HG03064 (cell line): Measurements from ENCODE around the gene EXOC3L4.
"Not testable (repeated sequence)": the region's sequence is repeated elsewhere in the genome, so short reads cannot be mapped to it uniquely, and the experiment has no call there.

Experiments used
- ATAC-seq: cut with Tn5 transposase; IDR thresholded peaks from one replicate; pipeline ENCODE4 v1.9.1; 2021; ENCODE audit warnings: low read depth; ENCODE audit not compliant: unreplicated experiment

EXOC3L4 gene

GRCh38 chr14:103094406-103095209 lies at the start of gene EXOC3L4:
TSS of gene EXOC3L4 (plus strand) at chr14:103094725. CDS start at chr14:103100220, 5,495 bp downstream.
- no peak for ATAC-seq

GRCh38 chr14:103045371-103045869 lies 49.1 kb upstream of the EXOC3L4 start:
- peak; percentile 57 for ATAC-seq

GRCh38 chr14:103047453-103047852 lies 47.1 kb upstream of the EXOC3L4 start:
- ATAC-seq: not testable (repeated sequence)

- ATAC-seq: no peak
Observed at GRCh38 chr14:103050935-103051334, 43.6 kb upstream of the EXOC3L4 start.

GRCh38 chr14:103052407-103052806 lies 42.1 kb upstream of the EXOC3L4 start:
- ATAC-seq: no peak

GRCh38 chr14:103055695-103056094 lies 38.8 kb upstream of the EXOC3L4 start:
- ATAC-seq: no peak

- no peak for ATAC-seq
Observed at GRCh38 chr14:103056322-103057027, 38.0 kb upstream of the EXOC3L4 start.

- ATAC-seq: no peak
Observed at GRCh38 chr14:103057028-103057371, 37.5 kb upstream of the EXOC3L4 start.

GRCh38 chr14:103057372-103058163 lies 37.0 kb upstream of the EXOC3L4 start, which contains the start of gene CDC42BPB:
TSS of gene CDC42BPB (minus strand) at chr14:103057549. CDS start at chr14:103057173, 376 bp downstream.
- ATAC-seq: peak; percentile 73

GRCh38 chr14:103058164-103059055 lies 36.1 kb upstream of the EXOC3L4 start:
- ATAC-seq: no peak

- ATAC-seq: no peak
Observed at GRCh38 chr14:103059556-103059955, 35.0 kb upstream of the EXOC3L4 start.

GRCh38 chr14:103061482-103061976 lies 33.0 kb upstream of the EXOC3L4 start:
- no peak for ATAC-seq

- no peak for ATAC-seq
Observed at GRCh38 chr14:103064436-103064835, 30.1 kb upstream of the EXOC3L4 start.

GRCh38 chr14:103064978-103065377 lies 29.5 kb upstream of the EXOC3L4 start:
- no peak for ATAC-seq

GRCh38 chr14:103065861-103066260 lies 28.7 kb upstream of the EXOC3L4 start:
- no peak for ATAC-seq

- ATAC-seq: no peak
Observed at GRCh38 chr14:103066399-103066798, 28.1 kb upstream of the EXOC3L4 start.

GRCh38 chr14:103067231-103067954 lies 27.1 kb upstream of the EXOC3L4 start:
- no peak for ATAC-seq

GRCh38 chr14:103068351-103069073 lies 26.0 kb upstream of the EXOC3L4 start:
- ATAC-seq: no peak
